IPS-NIHi7 (cell line): ENCODE data around the gene STK39.

Source experiments
- DNase-seq: peaks from one replicate; pipeline ENCODE4 v3.0.0; 2012; ENCODE audit warnings: mixed read lengths; ENCODE audit errors: extremely low spot score

The STK39 gene

GRCh38 chr2:167933097-167933814 is 314.1 kb downstream of the STK39 start:
- no peak for DNase-seq

GRCh38 chr2:167932123-167932693 is 315.2 kb downstream of the STK39 start:
- no peak for DNase-seq

- no peak for DNase-seq
Measured at GRCh38 chr2:167929484-167929883, 317.9 kb downstream of the STK39 start.

- no peak for DNase-seq
Measured at GRCh38 chr2:167928434-167928833, 319.0 kb downstream of the STK39 start.

- no peak for DNase-seq
Measured at GRCh38 chr2:167925758-167926157, 321.6 kb downstream of the STK39 start.

- DNase-seq: no peak
Measured at GRCh38 chr2:167924556-167924955, 322.8 kb downstream of the STK39 start.

GRCh38 chr2:167916756-167917155 is 330.6 kb downstream of the STK39 start:
- no peak for DNase-seq

GRCh38 chr2:167914969-167915368 is 332.4 kb downstream of the STK39 start:
- DNase-seq: no peak

GRCh38 chr2:167908786-167909185 is 338.6 kb downstream of the STK39 start:
- DNase-seq: no peak

GRCh38 chr2:167905668-167906067 is 341.7 kb downstream of the STK39 start:
- no peak for DNase-seq
